Kidney glomerular epithelial cell (primary cell): ENCODE measurements around the gene BMPR1A.

Source experiments
- DNase-seq: peaks from one replicate; lab custom pipeline; 2025; lab: John Stamatoyannopoulos, UW

The BMPR1A gene

GRCh38 chr10:86756511-86757112 lies at the start of gene BMPR1A:
TSS of gene BMPR1A (plus strand) at chr10:86756619. CDS start at chr10:86876019, 119,400 bp downstream.
- DNase-seq = no peak

DNA sequence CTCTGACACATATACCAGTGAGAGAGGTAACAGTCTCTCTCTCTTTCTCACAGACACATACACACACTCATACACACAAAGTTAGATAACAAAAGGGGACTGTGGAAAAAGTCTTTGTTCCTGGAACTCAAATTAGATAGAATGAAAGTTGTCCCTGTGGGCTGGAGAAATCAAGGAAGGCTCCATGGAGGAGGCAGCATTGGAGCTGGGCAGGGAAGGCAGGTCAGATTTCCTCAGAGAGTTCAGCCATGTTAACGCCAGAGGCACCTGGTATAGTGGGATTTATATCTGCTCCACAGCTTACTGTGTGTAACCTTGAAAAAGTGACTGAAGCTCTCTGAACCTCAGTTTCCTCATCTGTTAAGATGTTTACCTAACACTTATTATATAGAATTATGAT lies 49.4 kb upstream of the BMPR1A start:
- DNase-seq = no peak

- no peak for DNase-seq
These were observed 48.9 kb upstream of the BMPR1A start for GRCh38 chr10:86707505-86707904.

DNA sequence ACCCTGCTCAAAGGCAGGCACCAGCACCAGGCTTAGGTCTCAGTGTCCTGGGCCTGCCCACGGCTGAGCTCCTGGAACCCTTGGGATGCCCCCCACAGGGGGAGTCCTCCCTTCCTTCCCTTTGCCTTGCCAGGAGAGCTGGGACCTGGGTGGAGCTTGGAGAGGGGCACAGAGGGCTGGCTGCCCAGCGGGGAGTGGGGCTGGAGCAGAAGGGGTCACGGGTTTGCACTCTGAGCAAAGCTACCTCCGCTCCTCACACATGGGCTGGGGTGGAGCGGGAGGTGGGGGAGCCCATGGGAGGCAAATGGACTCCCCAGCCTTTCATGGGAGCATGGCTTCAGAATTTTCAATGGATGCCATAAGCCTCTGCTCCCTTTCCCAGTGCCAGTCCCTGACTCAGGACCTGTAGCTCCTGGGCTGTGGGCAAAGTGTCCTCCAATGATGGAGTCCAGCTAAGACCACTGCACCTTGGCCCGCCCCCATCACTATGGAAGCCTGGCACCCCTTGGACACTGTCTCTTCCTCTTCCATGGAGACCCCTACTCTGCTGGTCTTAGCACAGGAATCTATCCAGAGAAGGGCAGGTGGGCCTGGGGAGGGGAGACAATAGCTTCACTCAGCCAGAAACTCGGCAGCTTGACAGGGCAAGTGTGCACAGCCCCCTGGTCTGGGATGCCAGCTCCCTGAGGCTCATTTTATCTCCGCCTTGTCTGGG lies 48.2 kb upstream of the BMPR1A start:
- DNase-seq = no peak

DNA sequence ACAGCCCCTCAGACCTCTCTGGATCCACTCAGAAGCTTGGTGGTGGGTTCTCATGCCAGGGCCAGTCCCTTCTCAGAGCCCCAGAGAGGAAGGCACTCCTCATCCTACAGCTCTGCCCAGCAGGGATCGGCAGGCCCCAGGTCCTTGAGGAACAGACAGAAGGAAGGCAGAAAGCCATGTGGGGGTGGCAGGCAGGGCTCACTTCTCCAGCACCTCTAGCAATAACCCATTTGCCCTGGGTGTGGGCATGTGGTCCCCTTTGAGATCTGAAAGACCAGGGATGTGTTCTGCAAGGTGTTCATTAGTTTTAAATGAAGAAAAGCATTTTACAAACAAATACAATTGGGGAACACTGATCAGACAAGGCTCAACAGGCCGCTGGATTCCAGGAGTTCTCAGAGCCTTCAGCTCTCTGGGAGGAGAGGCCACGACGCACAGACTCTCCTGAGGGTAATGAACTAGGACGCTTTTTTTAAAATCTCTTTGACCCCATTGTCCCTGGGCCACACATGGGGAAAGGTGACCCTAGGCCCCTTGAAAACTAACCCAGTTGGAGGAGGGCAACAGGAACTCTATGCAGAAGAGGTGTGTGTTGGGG lies 47.5 kb upstream of the BMPR1A start:
- DNase-seq = no peak

GRCh38 chr10:86709396-86710185 lies 46.8 kb upstream of the BMPR1A start:
- DNase-seq = no peak

DNA sequence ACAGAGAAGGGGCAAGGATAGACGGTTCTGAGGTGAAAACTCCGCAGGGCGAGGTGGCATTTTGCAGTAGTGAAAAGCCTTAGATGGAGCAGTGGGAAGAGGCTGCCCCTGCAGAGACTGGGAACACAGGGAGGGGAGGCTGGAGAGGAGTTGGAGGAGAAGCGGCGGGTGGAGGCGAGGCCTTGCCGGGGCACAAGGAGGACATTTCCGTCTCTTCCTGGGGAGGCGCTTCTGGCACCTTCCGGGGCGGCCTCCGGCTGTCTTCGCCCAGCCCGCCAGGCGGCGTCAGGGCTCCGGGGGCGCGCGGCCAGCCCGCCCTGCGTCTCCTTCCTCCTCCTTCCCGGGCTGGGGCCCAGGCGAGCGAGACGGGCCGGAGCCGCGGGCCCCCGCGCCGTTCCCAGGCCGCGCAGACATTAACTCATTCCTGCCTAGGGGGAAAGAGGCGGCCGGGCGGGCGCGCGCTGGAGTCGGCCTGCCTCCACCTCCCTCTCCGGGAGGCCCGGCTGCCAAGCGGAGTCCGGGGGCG lies 45.4 kb upstream of the BMPR1A start:
- DNase-seq = peak; percentile 80

- peak; percentile 43 for DNase-seq
These were observed 44.7 kb upstream of the BMPR1A start for GRCh38 chr10:86711513-86712316.

DNA sequence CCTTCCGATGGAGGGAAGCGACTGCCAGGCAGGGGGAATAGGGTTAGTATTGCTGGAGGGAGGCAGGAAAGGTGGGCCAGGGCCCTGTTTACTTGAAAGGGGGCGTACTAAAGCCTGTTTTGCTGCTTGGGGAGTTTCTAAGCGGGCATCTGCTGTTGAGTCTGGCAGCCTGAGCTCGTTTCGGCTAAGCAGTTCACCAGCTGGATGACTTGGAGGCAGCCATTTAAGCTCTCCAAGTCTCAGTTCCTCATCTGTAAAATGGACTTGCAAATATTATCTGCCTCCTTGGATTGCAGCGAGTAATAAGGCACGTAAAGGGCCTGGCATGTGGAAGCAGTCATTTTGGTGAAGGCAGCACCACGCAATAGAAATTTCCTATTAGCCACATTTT lies 44.1 kb upstream of the BMPR1A start:
- DNase-seq = no peak

DNA sequence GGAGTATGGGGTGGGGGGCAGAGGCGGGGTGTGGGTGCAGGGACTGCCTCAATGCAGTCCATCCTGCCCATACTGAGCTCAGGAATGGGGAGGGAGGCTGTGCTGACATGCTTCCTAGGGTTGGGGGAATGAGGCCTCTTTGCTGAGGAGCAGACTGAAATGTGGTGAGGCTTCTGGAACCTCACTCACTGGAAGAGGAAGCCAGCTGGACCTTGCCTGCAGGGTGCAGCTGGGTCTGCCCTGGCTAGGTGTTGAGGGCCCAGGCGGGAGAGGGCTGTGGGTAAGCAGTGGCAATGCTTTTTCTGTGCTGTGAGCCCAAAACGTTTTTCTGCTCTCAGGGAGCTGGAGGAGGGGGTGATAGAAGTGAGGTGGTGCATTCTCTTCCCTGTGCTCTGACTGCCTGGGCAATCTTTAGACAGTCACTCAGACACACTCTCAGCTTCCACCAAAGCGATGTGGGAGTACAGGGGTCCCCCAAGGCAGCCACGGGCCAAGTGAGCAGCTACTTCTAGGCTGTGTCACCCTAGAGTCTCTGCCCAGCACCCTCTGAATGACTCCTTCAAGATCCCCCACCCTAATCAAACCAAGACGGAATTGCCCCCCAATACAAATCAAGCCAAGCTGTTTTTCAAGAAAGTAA lies 41.1 kb upstream of the BMPR1A start:
- no peak for DNase-seq

GRCh38 chr10:86715836-86716235 lies 40.6 kb upstream of the BMPR1A start:
- DNase-seq = no peak

DNA sequence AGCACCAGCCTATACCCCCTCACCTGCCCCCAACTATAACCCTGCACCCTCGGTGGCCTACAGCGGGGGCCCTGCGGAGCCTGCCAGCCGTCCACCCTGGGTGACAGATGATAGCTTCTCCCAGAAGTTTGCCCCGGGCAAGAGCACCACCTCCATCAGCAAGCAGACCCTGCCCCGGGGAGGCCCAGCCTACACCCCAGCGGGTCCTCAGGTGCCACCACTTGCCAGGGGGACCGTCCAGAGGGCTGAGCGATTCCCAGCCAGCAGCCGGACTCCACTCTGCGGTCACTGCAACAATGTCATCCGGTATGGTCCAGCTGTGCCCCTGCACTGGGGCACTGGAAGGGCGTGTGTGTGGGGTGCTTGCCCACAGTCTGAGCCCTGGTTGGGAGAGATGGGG lies 40.0 kb upstream of the BMPR1A start:
- DNase-seq = no peak

DNA sequence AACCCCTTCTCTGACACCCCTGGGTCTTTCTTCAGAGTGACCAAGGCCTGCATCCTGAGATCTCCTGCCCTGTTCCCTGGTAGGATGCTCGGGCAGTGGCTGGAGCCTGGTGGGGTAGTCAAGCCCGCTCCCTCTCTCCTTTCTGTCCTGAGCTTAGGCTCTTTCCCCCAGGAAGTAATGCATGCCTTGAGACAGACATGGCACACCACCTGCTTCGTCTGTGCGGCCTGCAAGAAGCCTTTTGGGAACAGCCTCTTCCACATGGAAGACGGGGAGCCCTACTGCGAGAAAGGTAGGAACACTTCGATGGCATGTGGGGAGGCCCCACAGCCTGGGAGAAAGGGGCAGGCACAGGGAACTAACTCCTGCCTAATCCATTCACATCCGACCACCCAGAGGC lies 37.9 kb upstream of the BMPR1A start:
- no peak for DNase-seq

GRCh38 chr10:86721232-86721631 lies 35.2 kb upstream of the BMPR1A start:
- no peak for DNase-seq

- no peak for DNase-seq
These were observed 33.4 kb upstream of the BMPR1A start for GRCh38 chr10:86723009-86723408.

DNA sequence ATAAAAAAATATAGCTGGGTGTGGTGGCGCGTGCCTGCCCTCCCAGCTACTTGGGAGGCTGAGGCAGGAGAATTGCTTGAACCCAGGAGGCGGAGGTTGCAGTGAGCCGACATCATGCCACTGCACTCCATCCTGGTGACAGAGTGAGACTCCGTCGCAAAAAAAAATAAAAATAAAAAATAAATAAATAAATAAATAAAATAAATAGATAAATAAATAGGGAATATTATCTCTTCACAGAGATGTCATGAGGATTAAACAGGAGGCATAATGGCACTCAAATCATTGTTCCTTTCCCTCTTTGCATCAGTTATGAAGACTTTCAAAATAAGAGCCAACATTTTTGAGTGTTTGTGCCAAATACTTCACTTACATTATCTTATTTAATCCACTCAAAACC lies 32.0 kb upstream of the BMPR1A start:
- DNase-seq = no peak

DNA sequence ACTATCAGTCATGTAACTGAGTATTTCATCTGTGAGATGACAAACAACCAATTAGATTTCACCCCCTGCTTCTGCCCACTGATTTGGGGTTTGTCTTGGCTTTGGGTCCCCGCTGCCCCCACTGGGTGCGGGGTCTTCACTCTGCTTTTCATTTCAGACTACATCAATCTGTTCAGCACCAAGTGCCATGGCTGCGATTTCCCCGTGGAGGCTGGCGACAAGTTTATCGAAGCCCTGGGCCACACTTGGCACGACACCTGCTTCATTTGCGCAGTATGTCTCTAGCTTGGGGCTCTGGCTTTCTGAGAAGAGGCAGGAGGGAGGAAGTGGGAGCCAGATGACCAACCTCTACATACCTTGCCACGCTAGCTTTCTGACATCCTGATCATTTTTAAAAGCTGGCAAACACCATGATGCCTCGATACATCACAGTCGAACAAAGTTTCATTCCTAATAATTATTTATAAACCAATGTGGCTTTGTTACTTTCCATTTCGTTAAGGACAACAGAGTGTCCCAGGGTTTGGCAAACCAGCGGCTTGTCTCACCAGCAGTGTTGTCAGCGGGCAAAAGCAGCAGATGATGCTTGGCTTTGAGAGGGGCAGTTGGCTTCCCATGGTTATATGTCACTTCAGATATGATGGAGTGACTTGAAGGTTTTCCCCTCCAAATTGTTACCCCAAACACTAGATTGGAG lies 30.3 kb upstream of the BMPR1A start:
- DNase-seq = no peak

DNA sequence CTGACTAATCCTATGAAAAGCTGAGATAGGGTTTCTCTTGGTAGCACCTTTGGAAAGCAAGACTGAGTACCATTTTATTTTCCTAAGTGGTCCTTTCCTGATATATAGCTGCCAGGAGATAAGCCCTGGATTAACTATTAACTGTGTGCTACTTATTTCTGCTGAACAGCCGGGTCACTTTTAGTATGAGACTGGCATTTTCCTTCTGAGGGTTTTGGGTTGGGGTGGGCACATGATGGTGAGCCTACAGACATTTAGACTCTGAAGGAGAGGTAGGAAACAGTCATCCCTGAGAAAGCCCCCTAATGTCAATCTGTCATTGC lies 29.8 kb upstream of the BMPR1A start:
- DNase-seq = no peak

DNA sequence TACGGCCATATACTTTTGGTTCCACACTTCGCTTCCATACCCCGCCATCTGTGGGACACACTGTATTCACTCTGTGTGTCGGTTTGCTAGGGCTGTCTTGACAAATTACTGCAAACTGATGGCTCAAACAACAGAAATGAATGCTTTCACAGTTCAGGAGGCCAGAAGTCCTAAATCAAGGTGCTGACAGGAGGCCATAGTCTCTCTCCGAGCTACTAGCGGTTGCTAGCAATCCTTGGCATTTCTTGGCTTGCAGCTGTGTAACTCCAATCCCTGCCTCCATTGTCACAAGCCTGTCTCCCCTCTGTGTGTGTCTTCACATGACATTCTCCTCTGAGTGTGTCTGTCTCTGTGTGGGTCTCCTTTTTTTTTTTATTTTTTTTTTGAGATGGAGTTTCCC lies 28.9 kb upstream of the BMPR1A start:
- no peak for DNase-seq

DNA sequence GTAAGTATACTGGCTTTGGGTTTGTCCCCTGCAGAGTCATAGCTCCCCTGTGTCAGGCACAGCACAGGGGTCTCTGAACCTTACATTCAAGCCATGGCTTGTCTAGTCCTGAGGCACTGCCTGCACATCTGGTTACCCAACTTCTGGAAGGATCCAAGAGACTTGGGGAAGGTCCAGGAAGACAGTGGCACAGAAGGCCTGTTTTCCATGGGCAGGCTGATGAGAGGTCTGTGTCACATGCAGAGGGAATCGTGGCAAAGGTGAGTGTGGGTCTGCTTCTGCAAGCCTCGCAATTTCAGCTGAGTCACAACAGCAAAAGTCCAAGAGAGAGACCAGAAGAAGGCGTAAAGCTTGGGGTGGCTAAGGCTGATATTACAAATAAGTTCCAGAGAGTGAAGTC lies 28.4 kb upstream of the BMPR1A start:
- no peak for DNase-seq

DNA sequence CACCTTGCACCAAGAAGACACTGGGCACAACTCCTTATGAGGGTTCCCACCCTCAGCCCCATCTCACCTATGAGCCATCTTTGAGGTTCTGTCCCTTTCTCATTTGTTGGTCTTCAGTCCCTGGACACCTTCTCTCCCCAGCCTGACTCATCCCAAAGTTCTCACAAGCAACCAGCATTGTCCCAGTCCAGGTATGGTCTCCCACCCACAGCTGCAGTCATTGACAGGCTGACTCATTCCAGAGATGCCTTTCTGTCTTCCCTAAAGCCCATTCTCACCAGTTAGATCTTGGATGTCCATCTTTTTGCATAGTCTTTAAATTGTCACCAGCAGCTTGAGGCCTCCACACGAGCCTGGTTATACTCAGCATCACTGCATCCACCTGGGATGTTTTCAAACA lies 26.7 kb upstream of the BMPR1A start:
- no peak for DNase-seq
